GM19099 (cell line): Measurements from ENCODE around the gene GNAT2.

ENCODE experiments used
- POLR2A ChIP-seq: IDR thresholded peaks from 3 replicates; pipeline ENCODE4 v1.6.1; 2011; ENCODE audit warnings: low read depth; ENCODE audit not compliant: insufficient read length; ENCODE audit errors: extremely low read depth

GNAT2 gene

GRCh38 chr1:109610609-109611307 is 8.7 kb downstream of the GNAT2 start:
- TF ChIP-seq POLR2A: no peak

- TF ChIP-seq POLR2A: no peak
These were observed 9.5 kb downstream of the GNAT2 start for GRCh38 chr1:109609881-109610280.

GRCh38 chr1:109605381-109605780 is 14.0 kb downstream of the GNAT2 start:
- TF ChIP-seq POLR2A: no peak

DNA sequence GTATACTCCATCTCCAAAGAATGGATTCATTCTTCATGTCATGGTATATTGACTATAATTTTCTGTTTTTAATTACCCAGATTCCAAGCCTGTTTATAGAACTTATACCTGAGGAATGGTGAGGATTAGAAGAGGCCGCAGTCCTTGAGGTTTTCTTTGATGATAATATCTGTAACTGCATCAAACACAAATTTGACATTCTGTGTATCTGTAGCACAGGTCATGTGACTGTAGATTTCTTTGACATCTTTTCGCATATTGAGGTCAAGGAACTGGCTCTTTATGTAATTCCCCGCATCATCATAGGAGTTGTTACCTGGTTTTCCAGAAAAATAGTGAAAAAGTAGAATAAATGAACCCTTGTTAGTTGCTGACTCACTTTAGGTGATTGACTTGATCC is 16.2 kb downstream of the GNAT2 start:
- no peak for TF ChIP-seq POLR2A

GRCh38 chr1:109598655-109599054 is 20.8 kb downstream of the GNAT2 start:
- no peak for TF ChIP-seq POLR2A

- no peak for TF ChIP-seq POLR2A
These were observed 21.3 kb downstream of the GNAT2 start for GRCh38 chr1:109598156-109598555.

DNA sequence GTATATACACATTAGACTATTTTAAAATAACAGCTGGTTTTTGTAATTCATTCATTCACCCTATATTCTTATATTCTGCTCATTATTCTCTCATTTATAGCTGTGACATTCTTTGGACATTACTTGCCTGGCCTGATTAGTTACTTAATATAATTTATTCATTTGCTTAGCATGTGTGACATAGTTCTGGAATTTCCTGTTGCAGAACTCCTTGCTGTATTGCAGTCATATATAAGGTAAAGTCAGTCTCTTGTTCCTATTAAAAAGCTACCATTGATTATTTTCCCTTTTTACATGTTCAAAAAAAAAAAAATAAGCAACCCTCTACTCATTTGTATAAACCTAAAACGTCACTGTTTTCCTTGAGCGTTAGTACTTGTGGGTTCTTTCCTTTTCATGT is 23.9 kb downstream of the GNAT2 start:
- TF ChIP-seq POLR2A: no peak

DNA sequence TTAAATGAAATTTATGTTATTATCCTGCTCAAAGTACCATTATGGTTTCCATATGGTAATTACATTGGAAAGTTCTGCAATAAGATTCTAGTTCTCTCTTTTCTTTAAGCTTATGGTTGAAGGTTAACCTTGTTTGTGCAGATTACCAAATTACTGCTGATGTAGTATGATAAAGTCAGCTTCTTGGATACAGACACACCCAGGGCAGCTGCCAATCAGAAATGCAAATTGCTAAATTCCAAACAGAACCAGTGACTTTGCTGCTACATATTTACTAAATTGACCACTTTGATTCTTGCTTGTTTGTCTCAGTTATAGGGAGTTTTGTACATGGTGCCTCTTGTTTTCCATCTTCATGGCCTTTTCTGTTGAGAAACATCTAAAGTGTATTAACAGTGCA is 26.5 kb downstream of the GNAT2 start:
- TF ChIP-seq POLR2A: no peak

DNA sequence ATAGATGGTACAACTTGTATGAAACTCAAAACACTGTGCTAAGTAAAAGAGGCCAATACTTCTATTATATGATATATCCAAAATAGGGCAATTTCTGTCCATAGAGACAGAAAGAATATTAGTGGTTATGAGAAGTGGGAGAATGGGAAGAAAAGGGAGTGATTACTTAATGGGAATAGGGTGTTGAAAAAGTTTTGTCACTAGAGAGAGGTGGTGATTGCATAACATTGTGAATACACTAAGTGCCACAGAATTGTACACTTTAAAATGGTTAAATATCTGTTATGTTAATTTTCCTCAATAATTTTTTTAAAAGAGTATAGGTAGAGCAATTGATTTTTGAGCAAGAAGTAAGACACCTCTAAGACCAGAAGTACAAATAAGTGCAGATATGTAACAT is 29.7 kb downstream of the GNAT2 start:
- TF ChIP-seq POLR2A: no peak

GRCh38 chr1:109589177-109589576 is 30.2 kb downstream of the GNAT2 start:
- TF ChIP-seq POLR2A: no peak

DNA sequence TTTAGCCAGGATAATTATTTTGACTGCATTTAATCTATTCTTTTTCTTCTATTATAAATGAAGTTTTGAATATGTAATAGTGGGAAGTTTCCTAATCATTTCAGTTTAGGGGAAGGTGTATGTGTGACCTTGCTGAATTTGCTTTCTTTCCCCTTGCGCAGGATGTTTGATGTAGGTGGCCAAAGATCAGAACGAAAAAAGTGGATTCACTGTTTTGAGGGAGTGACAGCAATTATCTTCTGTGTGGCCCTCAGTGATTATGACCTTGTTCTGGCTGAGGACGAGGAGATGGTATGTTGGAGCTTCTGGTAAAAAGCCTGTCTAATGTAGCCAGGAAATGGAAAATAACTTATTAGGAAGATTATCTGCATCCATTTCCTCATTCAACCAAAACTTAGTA is 33.4 kb downstream of the GNAT2 start:
- no peak for TF ChIP-seq POLR2A

DNA sequence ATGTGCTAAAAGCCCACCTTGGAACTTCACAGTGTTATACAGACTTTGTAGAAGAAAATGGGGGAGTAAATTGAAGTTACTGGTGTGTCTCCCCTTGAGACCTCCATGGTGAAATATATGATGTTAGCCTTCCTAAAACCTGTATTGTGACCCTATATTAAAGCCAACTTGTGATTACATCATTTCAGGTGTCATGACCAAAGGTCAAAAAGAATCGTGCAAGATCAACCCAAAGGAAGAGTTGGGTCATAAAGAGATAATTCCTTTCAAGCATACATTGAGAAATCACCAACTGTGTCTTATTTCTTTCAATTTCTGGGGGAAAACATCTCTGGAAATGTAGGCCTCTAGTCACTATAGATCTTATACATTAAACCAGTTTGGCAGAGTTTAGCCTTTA is 34.6 kb downstream of the GNAT2 start:
- no peak for TF ChIP-seq POLR2A

DNA sequence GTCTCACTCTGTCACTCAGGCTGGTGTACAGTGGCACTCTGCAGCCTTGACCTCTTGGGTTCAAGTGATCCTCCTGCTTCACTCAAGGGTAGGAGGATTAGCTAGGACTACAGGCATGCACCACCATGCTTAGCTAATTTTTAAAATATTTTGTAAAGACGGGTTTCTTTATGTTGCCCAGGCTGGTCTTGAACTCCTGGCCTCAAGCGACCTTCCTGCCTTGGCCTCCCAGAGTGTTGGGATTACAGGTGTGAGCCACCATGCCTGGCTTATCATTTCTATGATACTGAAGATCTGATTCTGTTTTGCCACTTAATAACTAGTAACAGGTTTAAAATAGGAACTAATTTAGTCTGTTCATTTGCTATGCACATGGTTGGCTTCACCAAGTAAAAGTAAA is 37.4 kb downstream of the GNAT2 start:
- no peak for TF ChIP-seq POLR2A

- no peak for TF ChIP-seq POLR2A
These were observed 39.9 kb downstream of the GNAT2 start for GRCh38 chr1:109579491-109579890.

GRCh38 chr1:109578947-109579443 is 40.4 kb downstream of the GNAT2 start:
- TF ChIP-seq POLR2A: no peak

GRCh38 chr1:109573785-109574184 is 45.6 kb downstream of the GNAT2 start:
- TF ChIP-seq POLR2A: no peak

GRCh38 chr1:109570414-109570813 is 49.0 kb downstream of the GNAT2 start:
- no peak for TF ChIP-seq POLR2A
